ENCODE measurements around the gene MYBL2.

Gene MYBL2

GRCh38 chr20:43686820-43687219 is 19.9 kb downstream of the MYBL2 start:
- DNase-seq, result no peak

GRCh38 chr20:43689165-43689564 is 22.3 kb downstream of the MYBL2 start:
- no peak for DNase-seq

GRCh38 chr20:43690943-43691598 is 24.2 kb downstream of the MYBL2 start:
- DNase-seq, result no peak

- DNase-seq, result peak; percentile 71 to 75
Measured at GRCh38 chr20:43691928-43692524, 25.1 kb downstream of the MYBL2 start.

GRCh38 chr20:43694763-43695162 is 27.8 kb downstream of the MYBL2 start:
- no peak for DNase-seq

GRCh38 chr20:43695571-43695970 is 28.7 kb downstream of the MYBL2 start:
- DNase-seq, result no peak

- no peak for DNase-seq
Measured at GRCh38 chr20:43699941-43700565, 33.1 kb downstream of the MYBL2 start.

GRCh38 chr20:43700627-43701026 is 33.7 kb downstream of the MYBL2 start:
- DNase-seq, result no peak

GRCh38 chr20:43702502-43702901 is 35.6 kb downstream of the MYBL2 start:
- DNase-seq, result no peak

GRCh38 chr20:43710370-43711044 is 43.6 kb downstream of the MYBL2 start:
- no peak for DNase-seq

- DNase-seq, result no peak
Measured at GRCh38 chr20:43711098-43711654, 44.3 kb downstream of the MYBL2 start.

GRCh38 chr20:43715044-43715443 is 48.1 kb downstream of the MYBL2 start:
- DNase-seq, result no peak

GRCh38 chr20:43715511-43715910 is 48.6 kb downstream of the MYBL2 start:
- no peak for DNase-seq

GRCh38 chr20:43716123-43716522 is 49.2 kb downstream of the MYBL2 start:
- no peak for DNase-seq

- no peak for DNase-seq
Measured at GRCh38 chr20:43716757-43717615, 50.1 kb downstream of the MYBL2 start.

- no peak for DNase-seq
Measured at GRCh38 chr20:43717616-43717995, 50.7 kb downstream of the MYBL2 start.

GRCh38 chr20:43720007-43720406 is 53.1 kb downstream of the MYBL2 start:
- no peak for DNase-seq

- DNase-seq, result no peak
Measured at GRCh38 chr20:43721097-43721428, 54.1 kb downstream of the MYBL2 start.

- peak in 1 of 2 donors; percentile 22 for DNase-seq
Measured at GRCh38 chr20:43721429-43722152, 54.7 kb downstream of the MYBL2 start.

- DNase-seq, result peak; percentile 33 to 59
Measured at GRCh38 chr20:43722153-43722505, 55.2 kb downstream of the MYBL2 start.

GRCh38 chr20:43723186-43723585 is 56.3 kb downstream of the MYBL2 start:
- DNase-seq, result no peak

GRCh38 chr20:43723735-43724134 is 56.8 kb downstream of the MYBL2 start:
- no peak for DNase-seq
